A204.1 (cell line): ENCODE results near the gene IQCK.
"Not testable (repeated sequence)": the region's sequence is repeated elsewhere in the genome, so short reads cannot be mapped to it uniquely, and the experiment has no call there.

Experiments
- FAIRE-seq: peaks from 2 replicates; lab custom pipeline; 2012; peaks lifted over from hg19 to GRCh38; lab: Jason Lieb, UNC

The IQCK gene, protein sequence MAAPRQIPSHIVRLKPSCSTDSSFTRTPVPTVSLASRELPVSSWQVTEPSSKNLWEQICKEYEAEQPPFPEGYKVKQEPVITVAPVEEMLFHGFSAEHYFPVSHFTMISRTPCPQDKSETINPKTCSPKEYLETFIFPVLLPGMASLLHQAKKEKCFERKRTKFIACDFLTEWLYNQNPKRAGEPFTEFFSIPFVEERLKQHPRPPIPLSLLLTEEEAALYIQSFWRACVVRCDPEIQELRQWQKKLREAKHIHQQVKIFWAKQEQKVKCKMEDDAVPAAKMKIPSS

DNA sequence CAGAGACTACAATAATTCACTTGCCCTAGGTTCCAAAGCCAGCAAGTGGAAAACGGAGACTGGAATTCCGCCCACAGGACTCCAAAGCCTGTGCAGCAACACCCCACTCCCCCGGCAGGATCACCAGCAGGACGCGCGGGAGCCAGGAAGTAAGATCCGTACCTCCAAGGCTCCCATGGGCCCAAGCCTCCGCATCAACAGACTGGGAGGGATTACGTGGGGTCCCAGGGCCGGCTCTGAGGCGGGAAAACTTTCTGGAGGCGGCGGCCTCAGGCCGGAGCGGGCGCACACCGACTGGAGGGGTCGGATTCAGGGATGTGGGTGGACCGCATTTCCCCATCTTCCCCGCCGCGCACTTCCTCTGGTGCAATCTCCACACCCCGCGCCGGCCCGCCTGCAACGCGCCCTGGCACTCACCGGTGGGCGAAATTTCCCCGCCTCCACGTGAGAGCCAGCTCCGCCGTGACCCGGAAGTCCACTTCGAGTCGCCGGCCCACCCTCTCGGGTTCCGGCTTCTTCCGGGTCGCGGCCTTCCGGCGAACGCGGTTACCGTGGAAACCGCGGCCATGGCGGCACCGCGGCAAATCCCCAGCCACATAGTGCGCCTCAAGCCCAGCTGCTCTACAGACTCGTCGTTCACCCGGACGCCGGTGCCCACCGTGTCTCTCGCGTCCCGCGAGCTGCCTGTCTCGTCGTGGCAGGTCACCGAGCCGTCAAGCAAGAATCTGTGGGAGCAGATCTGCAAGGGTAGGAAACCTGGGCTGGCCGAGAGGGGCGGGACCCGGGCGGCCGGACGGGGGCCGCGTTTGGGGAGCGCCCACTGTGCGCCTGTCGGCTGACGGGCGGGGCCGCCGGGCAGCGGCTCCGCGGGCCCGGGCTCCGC lies at the start of gene IQCK, which contains the start of gene KNOP1:
IQCK (plus strand) TSS at position 531 of the 883 bp plus-strand sequence; CDS start at position 567, 36 bp downstream.
KNOP1 (minus strand) TSS at position 487 of the 883 bp plus-strand sequence. CDS start 3,192 bp downstream, outside the sequence.
- FAIRE-seq = no peak

DNA sequence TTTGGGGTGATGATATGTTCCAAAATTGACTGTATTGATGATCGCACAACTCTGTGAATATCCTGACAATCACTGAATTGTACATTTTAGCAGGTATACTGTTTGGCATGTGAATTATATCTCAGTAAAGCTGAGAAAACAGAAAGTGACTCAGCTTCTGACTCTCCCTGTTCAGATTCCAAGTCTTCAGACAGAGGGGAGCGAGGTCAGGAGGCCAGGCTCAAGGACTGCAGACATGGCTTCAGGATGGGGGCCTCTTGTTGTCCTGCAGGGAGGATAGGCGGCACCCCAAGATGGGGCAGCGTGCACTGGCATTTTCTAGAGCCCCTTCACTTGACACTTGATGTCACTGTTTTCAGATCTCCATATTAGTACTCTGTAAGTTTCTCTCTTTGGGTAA lies 45.7 kb upstream of the IQCK start:
- FAIRE-seq = no peak

DNA sequence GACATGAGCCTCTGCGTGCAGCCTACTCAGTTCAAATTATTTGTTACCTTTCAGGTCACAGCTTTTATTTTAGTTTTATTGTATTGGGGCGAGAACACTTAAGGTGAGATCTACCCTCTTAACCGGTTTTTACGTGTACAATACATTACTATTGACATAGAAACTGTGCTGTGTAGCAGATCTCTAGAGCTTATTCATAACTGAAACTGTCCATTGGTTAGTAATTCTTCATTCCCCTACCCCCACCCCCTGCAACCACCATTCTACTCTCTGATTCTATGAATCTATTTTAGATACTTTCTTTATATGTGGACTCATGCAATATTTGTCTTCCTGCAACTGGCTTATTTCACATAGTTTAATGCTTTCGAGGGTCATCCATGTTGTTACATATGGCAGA lies 43.6 kb upstream of the IQCK start:
- FAIRE-seq = no peak

DNA sequence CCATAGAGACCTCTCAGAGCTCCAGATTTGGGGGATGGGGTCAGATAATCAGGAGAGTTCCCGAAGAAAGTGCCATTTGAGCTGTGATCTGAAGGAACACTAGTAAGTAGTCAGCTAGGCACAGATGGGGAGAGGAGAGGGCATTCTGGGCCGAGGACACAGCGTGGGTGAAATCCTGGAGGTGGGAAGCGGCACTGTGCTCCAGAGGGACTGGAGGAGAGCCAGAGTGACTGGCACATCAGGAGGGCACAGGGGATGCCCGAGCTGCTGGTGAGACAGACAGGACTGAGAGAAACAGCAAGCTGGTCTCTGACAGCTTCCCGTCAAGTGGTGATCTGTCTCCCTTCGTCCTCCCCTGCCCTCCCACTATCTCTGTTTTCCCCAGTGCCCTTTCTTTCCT lies 40.7 kb upstream of the IQCK start:
- FAIRE-seq = no peak

DNA sequence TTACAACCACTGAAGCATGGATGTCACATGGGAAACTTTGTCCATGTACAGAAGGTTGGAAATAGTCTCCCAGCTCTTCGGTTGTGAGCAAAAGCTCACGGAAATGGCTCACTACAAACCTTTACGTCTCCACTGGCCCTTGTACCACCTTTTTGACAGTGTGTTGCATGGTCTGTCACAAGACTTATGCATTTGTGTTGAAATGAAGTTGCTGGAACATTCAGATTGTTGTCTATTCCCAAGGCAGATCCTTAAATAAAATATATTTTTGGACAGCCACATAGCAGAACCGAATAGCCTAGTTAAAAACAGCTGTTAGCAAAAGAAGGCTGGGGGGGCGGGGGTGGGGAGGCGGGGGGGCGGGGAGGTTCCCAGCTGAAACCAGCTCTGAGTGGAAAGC lies 39.3 kb upstream of the IQCK start:
- FAIRE-seq = no peak

DNA sequence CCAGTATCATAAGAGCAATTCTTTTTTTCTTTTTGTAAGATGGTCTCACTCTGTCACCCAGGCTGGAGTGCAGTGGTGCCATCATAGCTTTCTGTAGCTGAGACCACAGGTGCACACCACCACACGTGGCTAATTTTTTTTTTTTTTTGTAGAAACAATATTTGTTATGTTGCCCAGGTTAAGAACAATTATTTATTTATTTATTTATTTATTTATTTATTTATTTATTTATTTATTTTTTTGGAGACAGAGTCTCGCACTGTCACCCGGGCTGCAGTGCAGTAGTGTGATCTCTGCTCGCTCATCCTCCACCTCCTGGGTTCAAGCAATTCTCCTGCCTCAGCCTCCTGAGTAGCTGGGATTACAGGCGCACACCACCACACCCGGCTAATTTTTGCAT lies 38.8 kb upstream of the IQCK start:
- FAIRE-seq = not testable (repeated sequence)

DNA sequence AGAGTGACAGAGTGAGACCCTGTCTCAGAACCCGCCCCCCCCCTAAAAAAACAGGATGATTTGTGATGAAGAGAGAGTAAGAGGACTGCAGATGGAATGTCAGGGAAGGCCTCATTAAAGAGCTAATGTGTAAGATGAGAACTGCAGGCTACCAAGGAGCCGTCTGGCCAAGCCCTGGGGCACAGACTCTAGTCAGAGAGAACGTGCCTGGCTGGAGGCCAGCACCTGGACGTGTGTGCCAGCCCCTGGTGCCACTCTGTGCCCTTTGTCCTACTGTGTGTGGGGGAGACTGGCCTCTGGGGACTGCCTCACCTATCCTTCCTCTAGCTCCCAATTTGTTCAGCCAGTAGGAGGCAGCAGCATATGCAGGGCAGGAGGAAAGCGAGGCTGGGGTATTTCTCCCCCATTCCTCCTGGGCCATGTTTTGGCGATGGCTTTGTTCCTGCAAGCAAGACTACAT lies 37.2 kb upstream of the IQCK start:
- no peak for FAIRE-seq

DNA sequence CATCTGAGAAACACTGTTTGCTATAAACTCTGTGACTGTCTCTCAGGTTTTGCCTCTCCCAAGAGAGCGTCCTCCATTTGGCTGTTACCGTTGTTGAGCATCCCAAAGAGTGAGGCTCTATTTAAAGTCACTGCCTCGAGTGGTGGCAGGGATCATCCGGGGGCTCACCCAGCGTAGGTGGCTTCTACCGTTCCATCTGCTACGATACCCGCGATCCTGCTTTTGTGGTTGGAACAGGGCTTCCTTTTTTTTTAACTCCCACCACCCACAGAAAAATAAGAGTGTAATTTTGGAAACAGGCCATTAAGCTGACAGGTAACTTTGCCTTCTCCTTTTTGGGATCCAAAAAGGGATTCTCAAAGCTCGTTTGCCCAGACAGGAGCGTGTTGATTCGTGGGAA lies 36.4 kb upstream of the IQCK start:
- FAIRE-seq = no peak

DNA sequence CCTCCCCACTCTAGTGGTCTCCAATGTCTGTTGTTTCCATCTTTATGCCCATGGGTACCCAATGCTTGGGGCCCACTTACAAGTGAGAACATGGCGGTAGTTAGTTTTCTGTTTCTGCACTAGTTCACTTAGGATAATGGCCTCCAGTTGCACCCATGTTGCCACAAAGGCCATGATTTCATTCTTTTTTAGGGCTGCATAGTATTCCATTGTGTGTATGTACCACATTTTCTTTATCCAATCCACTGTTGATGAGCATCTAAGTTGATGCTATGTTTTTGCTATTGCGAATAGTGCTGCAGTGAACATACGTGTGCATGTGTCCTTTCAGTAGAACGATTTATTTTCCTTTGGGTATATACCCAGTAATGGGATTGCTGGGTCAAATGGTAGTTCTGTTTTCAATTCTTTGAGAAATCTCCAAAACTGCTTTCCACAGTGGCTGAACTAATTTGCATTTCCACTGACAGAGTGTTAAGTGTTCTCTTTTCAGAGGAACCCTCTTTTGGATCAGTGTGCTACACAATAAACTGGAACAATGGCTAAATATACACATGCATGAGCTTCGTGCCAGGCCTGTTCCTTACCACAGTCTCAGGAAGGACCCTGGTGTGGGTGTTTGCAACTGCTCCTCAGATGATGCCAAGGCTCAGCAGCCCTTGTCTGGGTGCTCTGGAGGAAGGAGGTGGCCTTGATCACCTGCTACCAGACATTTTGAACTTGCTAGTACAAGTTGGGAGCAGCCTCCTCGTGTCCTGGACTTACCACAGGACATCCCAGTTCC lies 34.4 kb upstream of the IQCK start:
- FAIRE-seq = no peak

DNA sequence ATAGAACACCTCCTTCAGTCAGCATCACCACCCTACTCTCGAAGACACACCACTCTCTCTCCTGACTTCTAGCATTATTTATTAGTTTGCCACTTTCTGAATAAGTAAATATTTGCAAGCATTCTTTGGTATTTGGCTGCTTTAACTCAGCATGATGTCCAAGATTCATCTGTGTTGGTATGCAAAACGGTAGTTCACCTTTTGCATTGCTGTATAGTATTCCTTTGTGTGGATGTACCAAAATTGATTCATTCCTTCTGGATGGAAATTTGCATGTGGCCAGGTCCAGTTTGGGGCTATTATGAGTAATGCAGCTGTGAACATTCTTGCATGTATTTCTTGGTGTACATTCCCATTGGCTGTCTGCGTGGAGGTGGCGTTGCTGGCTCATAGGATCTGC lies 32.9 kb upstream of the IQCK start:
- no peak for FAIRE-seq

DNA sequence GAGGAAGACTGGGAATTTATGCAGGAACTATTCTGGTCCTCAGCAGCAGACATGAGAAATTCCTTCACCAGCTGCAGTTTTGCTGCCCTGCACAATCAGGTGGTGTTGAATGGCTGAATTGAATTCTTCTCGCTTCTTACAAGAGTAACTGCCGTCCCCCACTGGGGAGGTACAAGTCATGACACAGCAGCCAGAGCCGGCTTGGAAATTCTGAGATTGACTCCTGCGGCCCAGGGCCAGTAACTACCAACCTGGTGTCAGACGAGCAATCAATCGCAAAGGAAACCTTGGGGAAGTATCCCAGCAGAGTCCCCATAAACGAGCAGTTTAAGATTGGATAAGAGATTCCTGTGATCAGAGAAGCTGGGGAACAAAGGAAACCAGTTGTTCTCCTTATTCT lies 30.8 kb upstream of the IQCK start:
- FAIRE-seq = no peak

DNA sequence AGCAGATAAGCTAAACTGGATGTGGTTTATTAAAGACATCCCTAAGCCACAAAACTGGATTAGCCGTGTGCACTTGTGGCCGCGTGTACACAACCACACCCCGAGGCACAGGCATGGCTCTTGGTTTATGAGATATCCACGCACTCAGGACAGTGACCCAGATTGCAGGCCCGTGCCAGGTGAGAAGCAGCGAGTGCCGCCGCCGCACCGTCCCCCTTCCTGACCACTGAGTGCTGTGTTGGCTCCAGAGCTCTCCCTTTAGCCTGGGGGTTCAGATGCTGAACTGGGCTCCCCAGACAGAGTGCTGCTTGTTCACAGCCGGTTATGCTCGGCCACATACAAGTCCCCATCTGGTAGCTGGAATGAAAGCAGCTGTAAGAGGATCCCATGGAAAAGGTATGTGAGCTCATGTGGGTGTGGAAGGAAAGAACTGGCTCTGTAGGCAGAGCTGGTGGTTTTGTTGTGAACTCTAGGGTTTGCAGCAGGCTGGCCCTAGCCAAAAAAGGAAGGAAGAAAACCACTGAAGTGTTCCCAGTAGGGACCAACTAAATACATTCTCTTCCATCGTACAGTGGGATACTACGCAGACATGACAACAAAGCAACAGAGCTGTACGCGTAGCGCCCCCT lies 29.6 kb upstream of the IQCK start:
- no peak for FAIRE-seq

DNA sequence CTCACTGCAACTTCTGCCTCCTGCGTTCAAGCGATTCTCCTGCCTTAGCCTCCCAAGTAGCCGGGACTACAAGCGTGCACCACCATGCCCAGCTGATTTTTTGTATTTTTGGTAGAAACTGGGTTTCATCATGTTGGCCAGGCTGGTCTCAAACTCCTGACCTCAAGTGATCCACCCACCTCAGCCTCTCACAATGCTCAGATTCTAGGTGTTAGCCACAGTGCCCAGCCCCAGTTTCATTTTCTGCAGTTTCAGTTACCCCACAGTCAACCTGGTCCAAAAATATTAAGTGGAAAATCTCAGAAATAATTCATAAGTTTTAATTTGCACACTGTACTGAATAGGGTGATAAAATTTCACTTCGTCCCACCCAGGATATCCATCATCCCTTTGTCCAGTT lies 28.7 kb upstream of the IQCK start:
- no peak for FAIRE-seq

DNA sequence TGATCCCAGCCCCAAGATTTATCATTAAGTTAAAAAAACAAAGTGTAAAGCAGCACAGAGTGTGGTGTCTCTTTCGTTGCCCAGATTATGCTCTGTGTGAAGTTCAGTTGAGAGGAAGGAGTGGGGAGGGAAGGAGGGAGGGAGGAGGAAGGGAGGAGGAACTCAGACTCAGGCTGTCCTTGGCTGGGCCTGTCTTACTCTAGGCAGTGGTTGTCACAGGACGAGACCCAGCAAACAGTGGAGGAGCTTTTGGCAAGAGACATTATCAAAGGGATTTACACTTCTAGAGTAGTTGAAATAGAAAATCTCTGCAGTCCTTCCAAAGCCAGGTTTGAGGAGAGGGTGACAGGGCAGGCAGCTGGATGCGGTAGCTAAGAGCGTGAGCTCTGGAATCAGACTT lies 27.9 kb upstream of the IQCK start:
- FAIRE-seq = no peak

DNA sequence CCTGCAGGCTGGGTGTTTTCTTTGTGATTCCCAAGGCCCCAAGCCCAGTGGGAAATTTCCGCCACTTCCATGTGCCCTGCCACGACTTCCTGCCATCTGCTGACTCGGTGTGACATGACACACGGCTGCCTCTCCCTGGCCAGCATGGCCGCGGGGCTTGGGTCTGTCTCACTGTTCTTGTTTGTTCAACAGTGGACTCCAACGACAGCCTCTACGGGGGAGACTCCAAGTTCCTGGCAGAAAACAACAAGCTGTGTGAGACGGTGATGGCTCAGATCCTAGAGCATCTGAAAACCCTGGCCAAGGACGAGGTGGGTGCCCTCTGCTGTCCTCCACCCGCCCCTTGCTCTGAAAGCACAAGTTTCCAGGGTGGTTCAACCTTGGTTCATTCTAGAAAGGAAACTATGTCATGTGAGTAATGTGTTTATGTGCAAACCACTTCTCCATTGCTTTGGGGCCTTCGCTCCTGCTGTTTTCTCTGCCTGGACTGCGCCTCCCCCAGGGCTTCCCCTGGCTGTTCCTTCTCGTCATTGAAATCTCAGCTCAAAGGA lies 26.8 kb upstream of the IQCK start:
- no peak for FAIRE-seq

DNA sequence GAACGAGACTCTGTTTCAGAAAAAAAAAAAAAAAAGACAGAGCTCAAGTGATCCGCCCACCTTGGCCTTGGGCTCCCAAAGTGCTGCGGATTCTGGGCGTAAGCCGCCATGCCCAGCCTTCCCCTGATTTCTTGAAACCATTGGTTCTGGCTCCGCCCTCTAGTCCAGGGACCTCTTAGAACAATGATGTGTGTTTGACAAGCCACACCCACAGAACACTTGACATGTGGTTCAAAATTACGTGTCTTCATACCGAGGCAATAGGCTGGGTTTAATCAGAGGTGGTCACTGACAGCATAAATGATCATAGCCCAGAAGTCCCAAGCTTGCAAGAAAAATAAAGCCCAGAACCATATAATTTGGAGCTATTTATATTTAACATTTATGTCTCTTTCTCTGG lies 23.1 kb upstream of the IQCK start:
- FAIRE-seq = no peak

DNA sequence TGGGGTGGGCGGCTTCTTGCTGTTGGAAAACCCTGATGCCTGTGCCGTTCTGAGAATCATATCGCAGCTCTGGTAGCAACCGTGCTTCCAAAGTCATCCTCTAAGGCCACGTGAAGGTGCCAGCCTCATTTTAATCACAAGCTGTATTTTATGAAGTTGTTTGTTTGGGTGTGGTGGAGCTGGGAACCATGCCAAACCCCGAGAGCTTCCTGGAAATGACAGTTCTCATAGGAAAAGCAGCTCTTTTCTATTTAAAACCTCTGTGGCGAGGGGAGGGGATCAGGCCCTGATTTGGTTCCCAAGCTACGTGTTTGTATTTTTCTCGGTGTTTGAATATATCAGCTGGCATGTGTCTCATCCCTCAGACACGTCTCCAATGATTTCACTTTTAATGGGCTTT lies 21.7 kb upstream of the IQCK start:
- no peak for FAIRE-seq

DNA sequence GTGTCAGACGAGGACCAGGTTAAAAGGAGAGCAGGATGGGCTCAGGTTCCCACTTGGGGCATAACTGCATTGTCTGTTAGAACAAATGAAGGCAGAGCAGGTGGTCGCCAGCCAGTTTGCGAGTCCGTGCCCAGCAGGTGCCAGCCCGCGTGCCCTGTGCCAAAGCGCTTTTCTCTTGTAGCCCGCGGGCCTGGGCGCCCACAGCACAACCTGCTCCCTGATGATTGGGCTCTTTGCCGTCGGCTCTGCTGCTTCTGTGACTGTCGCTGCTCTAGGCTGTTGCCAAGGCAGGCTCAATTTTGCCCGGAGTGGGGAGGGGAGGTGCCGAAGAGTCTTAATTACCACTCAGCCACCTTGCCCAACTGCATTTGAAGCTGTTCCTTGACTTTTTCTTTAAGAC lies 21.1 kb upstream of the IQCK start:
- FAIRE-seq = no peak

DNA sequence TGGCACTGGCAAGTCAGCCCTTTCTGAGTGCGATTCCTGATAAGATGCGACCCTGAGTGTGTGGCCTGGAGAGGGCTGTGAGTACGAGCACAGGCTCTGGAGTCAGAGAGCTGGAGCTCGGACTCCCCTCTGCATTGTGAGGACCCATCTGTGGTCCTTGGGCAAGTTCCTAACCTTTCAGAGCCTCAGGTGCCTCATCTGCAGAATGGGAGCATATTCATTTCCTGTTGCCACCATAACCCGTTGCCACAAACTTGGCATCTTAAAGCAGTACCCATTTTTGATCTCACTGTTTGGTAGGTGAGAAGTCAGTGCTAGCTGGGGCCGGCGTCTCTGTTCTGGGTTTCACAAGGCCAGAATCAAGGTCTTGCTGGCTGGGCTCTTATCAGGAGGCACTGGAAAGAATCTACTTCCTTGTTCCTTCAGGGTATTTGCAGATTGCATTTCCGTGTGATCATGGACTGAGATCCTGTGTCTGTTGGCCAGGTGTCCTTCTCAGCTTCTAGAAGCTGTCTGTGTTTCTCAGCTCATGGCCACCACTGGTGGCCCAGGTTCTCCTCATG lies 20.2 kb upstream of the IQCK start:
- FAIRE-seq = no peak

DNA sequence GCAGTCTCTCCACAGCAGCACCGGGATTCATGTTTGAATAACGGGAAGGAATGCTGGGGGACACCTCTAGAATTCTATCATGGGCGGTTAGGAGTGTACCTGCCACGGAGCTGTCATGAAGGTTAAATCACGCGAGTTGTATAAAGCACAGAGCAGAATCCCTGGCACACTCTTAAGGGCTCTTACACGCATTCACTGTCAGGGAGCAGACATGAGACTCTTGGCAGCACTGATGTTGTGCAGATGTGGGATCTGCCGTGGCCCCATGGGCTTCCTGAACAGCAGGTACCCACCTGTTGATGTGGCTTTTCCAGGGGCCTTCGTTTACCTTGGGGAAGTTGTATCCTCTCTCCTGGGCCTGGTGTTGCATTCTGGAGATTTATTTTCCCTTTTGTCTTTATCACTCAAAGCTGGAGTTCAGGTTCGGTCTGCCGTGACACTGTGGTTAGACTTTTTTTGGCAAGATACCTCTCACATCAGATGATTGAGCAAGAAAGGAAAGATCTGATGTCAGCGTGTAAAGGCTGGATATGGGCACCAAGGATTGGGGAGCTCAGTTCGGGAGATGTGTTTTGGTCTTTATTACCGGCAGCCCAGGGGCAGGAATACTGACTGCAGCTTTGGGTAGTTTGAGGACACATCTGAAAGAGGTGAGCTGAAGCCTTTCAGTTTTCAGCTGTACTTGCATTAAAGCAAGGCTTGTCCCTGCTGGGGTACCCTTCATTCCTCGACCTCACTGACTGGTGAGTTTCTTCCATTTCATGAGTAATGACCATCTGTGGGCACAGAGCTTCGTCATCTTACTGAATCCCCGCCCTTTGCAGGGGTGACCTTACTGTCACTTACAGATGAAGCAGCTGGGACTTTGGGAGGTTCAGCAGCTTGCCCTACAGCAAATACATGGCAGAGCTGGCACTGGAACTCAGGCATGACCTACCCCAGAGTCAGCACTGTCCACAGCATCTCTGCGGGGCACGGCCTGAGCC lies 19.3 kb upstream of the IQCK start:
- FAIRE-seq = no peak
